Mesenchymal stem cell (in vitro differentiated cells and primary cell): ENCODE results near the gene MYO9A.
A peak's percentile ranks its signal among the peaks of the same experiment; 100 is the strongest.
"Not testable (repeated sequence)": the region's sequence is repeated elsewhere in the genome, so short reads cannot be mapped to it uniquely, and the experiment has no call there.

Experiments
- DNase-seq: peaks from one replicate; pipeline ENCODE4 v3.0.0-alpha.2; 2013
- H2AFZ ChIP-seq: one replicate; pipeline ENCODE4 v1.6.1; 2013; ENCODE audit warnings: low read depth, mild to moderate bottlenecking, control low read depth, inconsistent platforms, low read length, moderate library complexity
- H2AK5ac ChIP-seq: 2 replicates; pipeline ENCODE4 v1.6.1; 2013; ENCODE audit warnings: low read length, moderate library complexity, mild to moderate bottlenecking, inconsistent platforms; ENCODE audit not compliant: severe bottlenecking
- H2BK120ac ChIP-seq: one replicate; pipeline ENCODE4 v1.6.1; 2013; ENCODE audit warnings: low read depth, mild to moderate bottlenecking, inconsistent platforms, low read length, moderate library complexity
- H2BK12ac ChIP-seq, 2 experiments: one replicate each; pipeline ENCODE4 v1.6.1; 2013; ENCODE audit warnings: inconsistent platforms in 2 of 2, low read length in 2 of 2, mild to moderate bottlenecking in 2 of 2, moderate library complexity in 2 of 2, control low read depth in 1 of 2
- H2BK15ac ChIP-seq: one replicate; pipeline ENCODE4 v1.6.1; 2013; ENCODE audit warnings: mild to moderate bottlenecking, low read depth, inconsistent platforms; ENCODE audit not compliant: poor library complexity, severe bottlenecking
- H2BK5ac ChIP-seq: 2 replicates; pipeline ENCODE4 v1.6.1; 2013; ENCODE audit warnings: low read depth, mild to moderate bottlenecking, low read length, control low read depth, inconsistent platforms; ENCODE audit not compliant: poor library complexity, severe bottlenecking
- H3K14ac ChIP-seq, 2 experiments: one replicate each; pipeline ENCODE4 v1.6.1; 2013; ENCODE audit warnings: inconsistent platforms in 2 of 2, low read length in 2 of 2, control low read depth in 1 of 2, mild to moderate bottlenecking in 1 of 2, moderate library complexity in 1 of 2
- H3K18ac ChIP-seq, 2 experiments: one replicate each; pipeline ENCODE4 v1.6.1; 2013; ENCODE audit warnings: inconsistent platforms in 2 of 2, low read length in 2 of 2, control low read depth in 1 of 2, low read depth in 1 of 2, mild to moderate bottlenecking in 1 of 2
- H3K23ac ChIP-seq, 2 experiments: one replicate each; pipeline ENCODE4 v1.6.1; 2013; ENCODE audit warnings: inconsistent platforms in 2 of 2, low read length in 2 of 2, mild to moderate bottlenecking in 2 of 2, moderate library complexity in 2 of 2, control low read depth in 1 of 2
- H3K27ac ChIP-seq: 2 replicates; pipeline ENCODE4 v1.5.1; 2013; ENCODE audit warnings: mild to moderate bottlenecking, moderate library complexity, low read length, control low read depth, inconsistent platforms; ENCODE audit not compliant: poor library complexity, severe bottlenecking
- H3K27me3 ChIP-seq, 2 experiments: 2 replicates each; pipeline versions ENCODE4 v1.6.1 to v1.7.0; 2013; ENCODE audit warnings: low read length in 2 of 2, mild to moderate bottlenecking in 2 of 2, moderate library complexity in 2 of 2, control low read depth in 1 of 2, inconsistent platforms in 1 of 2; ENCODE audit not compliant: control insufficient read depth in 1 of 2, insufficient read depth in 1 of 2
- H3K36me3 ChIP-seq, 2 experiments: 2 replicates each; pipeline versions ENCODE4 v1.6.1 to v1.7.0; 2013; ENCODE audit warnings: low read length in 2 of 2, control low read depth in 1 of 2, inconsistent platforms in 1 of 2, low read depth in 1 of 2, mild to moderate bottlenecking in 1 of 2; ENCODE audit not compliant: insufficient read depth in 2 of 2, control insufficient read depth in 1 of 2
- H3K4ac ChIP-seq, 2 experiments: one replicate each; pipeline ENCODE4 v1.6.1; 2013; ENCODE audit warnings: inconsistent platforms in 2 of 2, low read length in 2 of 2, mild to moderate bottlenecking in 2 of 2, moderate library complexity in 2 of 2, control low read depth in 1 of 2, low read depth in 1 of 2
- H3K4me1 ChIP-seq: 2 replicates; pipeline ENCODE4 v1.6.1; 2013; ENCODE audit warnings: low read depth, low read length, control low read depth; ENCODE audit not compliant: control insufficient read depth, insufficient read depth
- H3K4me2 ChIP-seq: 2 replicates; pipeline ENCODE4 v1.6.1; 2013; ENCODE audit warnings: low read length, mild to moderate bottlenecking, inconsistent platforms; ENCODE audit not compliant: poor library complexity, severe bottlenecking
- H3K4me3 ChIP-seq, 2 experiments: 2 replicates each; pipeline versions ENCODE4 v1.5.1 to v1.7.0; 2013; ENCODE audit warnings: low read length in 2 of 2, mild to moderate bottlenecking in 2 of 2, control low read depth in 1 of 2, low read depth in 1 of 2; ENCODE audit not compliant: insufficient read depth in 1 of 2
- H3K79me1 ChIP-seq: replicated peaks from 2 replicates; pipeline ENCODE4 v1.6.1; 2013; ENCODE audit warnings: mild to moderate bottlenecking, control low read depth, low read length, inconsistent platforms; ENCODE audit not compliant: poor library complexity, severe bottlenecking
- H3K9ac ChIP-seq: 2 replicates; pipeline ENCODE4 v1.7.0; 2013; ENCODE audit warnings: mild to moderate bottlenecking, low read length, moderate library complexity
- H3K9me3 ChIP-seq: 2 replicates; pipeline ENCODE4 v1.7.0; 2013; ENCODE audit warnings: mild to moderate bottlenecking, low read length; ENCODE audit not compliant: control insufficient read depth
- H4K8ac ChIP-seq: one replicate; pipeline ENCODE4 v1.6.1; 2013; ENCODE audit warnings: inconsistent platforms, mild to moderate bottlenecking, low read length, moderate library complexity
- H4K91ac ChIP-seq: one replicate; pipeline ENCODE4 v1.6.1; 2013; ENCODE audit warnings: mild to moderate bottlenecking, low read length, inconsistent platforms
- WGBS: methylation state at CpG from one replicate; pipeline ENCODE4 v1.1.7; 2013; ENCODE audit warnings: mixed read lengths; 5-methylcytosine and 5-hydroxymethylcytosine counted together

MYO9A gene

GRCh38 chr15:72056217-72056616, 61.7 kb downstream of the MYO9A start:
- H3K9ac ChIP-seq, H2AFZ ChIP-seq, H3K9me3 ChIP-seq, H3K18ac ChIP-seq, H2BK5ac ChIP-seq, H3K27me3 ChIP-seq, H2BK15ac ChIP-seq, H3K27ac ChIP-seq, DNase-seq, H2BK12ac ChIP-seq, H3K4me2 ChIP-seq, H2AK5ac ChIP-seq, H4K8ac ChIP-seq, H4K91ac ChIP-seq, H3K4me1 ChIP-seq, H3K4me3 ChIP-seq, H2BK120ac ChIP-seq, H3K23ac ChIP-seq, H3K4ac ChIP-seq: not testable (repeated sequence)
- H3K14ac ChIP-seq: peak overlapping the region in 1 of 2 experiments; percentile 20
- peaks cover 0 to 11% of the 10 kb centered on the region in 2 experiments for H3K36me3 ChIP-seq
- 99% methylated on average over 2 of the region's 2 CpGs for WGBS
- peaks cover 42% of the 10 kb centered on the region for H3K79me1 ChIP-seq

- not testable (repeated sequence) for H4K91ac ChIP-seq, H2BK5ac ChIP-seq, H3K27me3 ChIP-seq, H3K4me3 ChIP-seq, H2BK120ac ChIP-seq, H3K27ac ChIP-seq, H2BK15ac ChIP-seq, H3K23ac ChIP-seq, H4K8ac ChIP-seq, H3K9ac ChIP-seq, H2AK5ac ChIP-seq, H3K4me2 ChIP-seq, DNase-seq, H3K4ac ChIP-seq, H2AFZ ChIP-seq, H2BK12ac ChIP-seq, H3K9me3 ChIP-seq, H3K4me1 ChIP-seq, H3K18ac ChIP-seq, H3K14ac ChIP-seq
- Histone ChIP-seq H3K79me1 (peaks cover 39% of the 10 kb centered on the region), H3K36me3 (peaks cover 0 to 12% of the 10 kb centered on the region in 2 experiments)
- WGBS: 97% methylated on average over 3 of the region's 7 CpGs
Measured at GRCh38 chr15:72053297-72053696, 64.7 kb downstream of the MYO9A start.

- no peak overlapping the region for H4K91ac ChIP-seq
- 89% methylated on average over 1 of the region's 1 CpG for WGBS
Measured at GRCh38 chr15:72050700-72051099, 67.2 kb downstream of the MYO9A start.

GRCh38 chr15:72047020-72047419, 70.9 kb downstream of the MYO9A start:
- Histone ChIP-seq H3K14ac (no peak overlapping the region), H3K4ac (no peak overlapping the region), H3K79me1 (peaks cover 23% of the 10 kb centered on the region), H3K4me2 (no peak overlapping the region), H4K91ac (no peak overlapping the region), H3K9ac (no peak overlapping the region), H3K27ac (no peak overlapping the region), H2AFZ (no peak overlapping the region), H3K4me1 (peaks cover 10% of the 10 kb centered on the region), H2BK5ac (no peak overlapping the region), H2BK12ac (no peak overlapping the region), H3K23ac (no peak overlapping the region), H3K27me3 (no peaks in the 10 kb centered on the region), H2BK120ac (no peak overlapping the region), H3K4me3 (no peak overlapping the region), H3K9me3 (no peaks in the 10 kb centered on the region), H2AK5ac (no peak overlapping the region), H4K8ac (no peak overlapping the region), H3K18ac (no peak overlapping the region), H2BK15ac (no peak overlapping the region), H3K36me3 (peaks cover 11 to 23% of the 10 kb centered on the region in 2 experiments)
- DNase-seq: no peak

More at GRCh38 chr15:72050700-72051099, 67.2 kb downstream of the MYO9A start:
- no peak overlapping the region for H4K8ac ChIP-seq
- H3K23ac ChIP-seq: no peak overlapping the region
- no peaks in the 10 kb centered on the region for H3K9me3 ChIP-seq
- H3K18ac ChIP-seq: no peak overlapping the region
- H2AFZ ChIP-seq: no peak overlapping the region
- no peak overlapping the region for H3K4ac ChIP-seq
- H3K4me3 ChIP-seq: no peak overlapping the region
- no peak overlapping the region for H3K14ac ChIP-seq
- H3K79me1 ChIP-seq: peaks cover 35% of the 10 kb centered on the region
- no peak overlapping the region for H3K27ac ChIP-seq
- H2BK120ac ChIP-seq: no peak overlapping the region
- no peak overlapping the region for H2BK5ac ChIP-seq
- no peak overlapping the region for H2BK12ac ChIP-seq
- H3K4me2 ChIP-seq: no peak overlapping the region
- no peak for DNase-seq
- no peaks in the 10 kb centered on the region for H3K27me3 ChIP-seq
- H2BK15ac ChIP-seq: no peak overlapping the region
- no peak overlapping the region for H2AK5ac ChIP-seq
- H3K36me3 ChIP-seq: peaks cover 8 to 12% of the 10 kb centered on the region in 2 experiments
- H3K4me1 ChIP-seq: peaks cover 7% of the 10 kb centered on the region
- H3K9ac ChIP-seq: no peak overlapping the region
